Measurements from ENCODE around the gene PRXL2B. TPM values are rescaled to one million over a fixed set of nuclear protein-coding genes. Genes with fewer than 3 reads are reported as not detected.

Gene PRXL2B
- total and polyA plus RNA-seq, 10 of the 15 experiments (the other 5 are each of a cell fraction or from before 2014, with no cell fraction given) = 0.44 to 5.6 (median 4.0) TPM

GRCh38 chr1:2617971-2618470 lies 31.4 kb downstream of the PRXL2B start (continued):
- TF ChIP-seq ZBTB11 (CRISPR knock-in tag; IDR thresholded peaks at IDR 0.05) (no peak), KLF5 (IDR thresholded peaks at IDR 0.05; ENCODE audit: partially characterized antibody) (no peak), E4F1 (IDR thresholded peaks at IDR 0.05; ENCODE audit: borderline replicate concordance, partially characterized antibody) (no peak), CUX1 (IDR thresholded peaks at IDR 0.05; ENCODE audit: insufficient replicate concordance, low read depth, low read length) (no peak), NFXL1 (IDR thresholded peaks at IDR 0.05; ENCODE audit: borderline replicate concordance) (no peak)

All from GM12878 (cell line).